K562 (cell line): ENCODE measurements around the gene RGPD8.
"Not testable (repeated sequence)": the region's sequence is repeated elsewhere in the genome, so short reads cannot be mapped to it uniquely, and the experiment has no call there.

Experiments
- CTCF ChIP-seq, 3 experiments: IDR thresholded peaks in 2 of 3; conservative IDR thresholded peaks in 1 of 3; 2 replicates each; pipeline ENCODE4 v1.5.1; 2011 to 2012; ENCODE audit warnings: low read length in 3 of 3, mild to moderate bottlenecking in 3 of 3, control low read depth in 2 of 3, improper control_type of control experiment in 1 of 3, inconsistent platforms in 1 of 3, low read depth in 1 of 3, mixed read lengths in 1 of 3, moderate library complexity in 1 of 3; ENCODE audit not compliant: insufficient read depth in 2 of 3
- DPF2 ChIP-seq: fragments of 450-650 bp; IDR thresholded peaks from 2 replicates; pipeline ENCODE4 v1.6.1; 2016
- E2F5 ChIP-seq: sonication (generic); formaldehyde crosslinking; IDR thresholded peaks from 2 replicates; pipeline ENCODE4 v1.8.0; 2022; ENCODE audit warnings: mild to moderate bottlenecking, missing genetic modification reagents
- EZH2 ChIP-seq: IDR thresholded peaks from 2 replicates; pipeline ENCODE4 v1.6.1; 2012; ENCODE audit warnings: low read depth, mild to moderate bottlenecking, inconsistent platforms, low read length, borderline replicate concordance
- HDAC2 ChIP-seq: fragments of 450-650 bp; IDR thresholded peaks from 2 replicates; pipeline ENCODE4 v1.6.1; 2016; ENCODE audit warnings: mild to moderate bottlenecking
- NR2F6 ChIP-seq: fragments of 450-650 bp; formaldehyde crosslinking; IDR thresholded peaks from 2 replicates; pipeline ENCODE4 v1.4.0; 2020; ENCODE audit warnings: mild to moderate bottlenecking
- RBM17 ChIP-seq: fragments of 200-400 bp; formaldehyde crosslinking; IDR thresholded peaks from 2 replicates; pipeline ENCODE4 v1.6.1; 2017; ENCODE audit warnings: low read depth, mild to moderate bottlenecking, low read length, borderline replicate concordance
- SP2 ChIP-seq: IDR thresholded peaks from 2 replicates; pipeline ENCODE4 v1.6.1; 2011; ENCODE audit warnings: mild to moderate bottlenecking, low read depth, low read length, moderate library complexity; ENCODE audit not compliant: poor library complexity, severe bottlenecking; ENCODE audit errors: extremely low read depth
- TAF1 ChIP-seq: IDR thresholded peaks from 2 replicates; pipeline ENCODE4 v1.6.1; 2011; ENCODE audit warnings: mild to moderate bottlenecking, low read length, moderate library complexity; ENCODE audit not compliant: insufficient read depth, control insufficient read depth, severe bottlenecking; ENCODE audit errors: extremely low read depth
- UBTF ChIP-seq, 2 experiments: IDR thresholded peaks; 2 replicates each; pipeline ENCODE4 v1.6.1; 2012; ENCODE audit warnings: improper control_type of control experiment in 2 of 2, low read depth in 2 of 2, low read length in 2 of 2, borderline replicate concordance in 1 of 2
- ZBTB7A ChIP-seq: IDR thresholded peaks from 2 replicates; pipeline ENCODE4 v1.6.1; 2011; ENCODE audit warnings: low read depth, mild to moderate bottlenecking, low read length, moderate library complexity, borderline replicate concordance; ENCODE audit not compliant: control insufficient read depth
- ZNF24 ChIP-seq: fragments of 450-650 bp; IDR thresholded peaks from 2 replicates; pipeline ENCODE4 v1.6.1; 2016
- ZNF507 ChIP-seq: conservative IDR thresholded peaks from 2 replicates; pipeline ENCODE4 v1.6.1; 2017; ENCODE audit warnings: missing genetic modification characterization, missing compliant biosample characterization
- TF ChIP-seq, protein P1 (sequence below): sonication (generic); formaldehyde crosslinking; IDR thresholded peaks from 2 replicates; pipeline ENCODE4 v1.8.0; 2022; ENCODE audit warnings: mild to moderate bottlenecking, missing genetic modification reagents

GRCh38 chr2:112436993-112437392, 3.5 kb upstream of the RGPD8 start:
- not testable (repeated sequence) for TF ChIP-seq TAF1; UBTF (IDR thresholded peaks at IDR 0.05; ENCODE audit: borderline replicate concordance in 1 of 2, low read depth in 2 of 2, low read length in 2 of 2); ZNF507 (tag); SP2; EZH2; ZBTB7A; E2F5 (CRISPR knock-in tag); DPF2; NR2F6 (CRISPR knock-in tag); RBM17; ZNF24; CTCF (IDR thresholded peaks at IDR 0.05 in 2 of 3, conservative IDR thresholded peaks at IDR 0.05 in 1 of 3; ENCODE audit: insufficient read depth in 2 of 3, low read depth in 1 of 3, low read length in 3 of 3); HDAC2
- TF ChIP-seq, protein P1, sequence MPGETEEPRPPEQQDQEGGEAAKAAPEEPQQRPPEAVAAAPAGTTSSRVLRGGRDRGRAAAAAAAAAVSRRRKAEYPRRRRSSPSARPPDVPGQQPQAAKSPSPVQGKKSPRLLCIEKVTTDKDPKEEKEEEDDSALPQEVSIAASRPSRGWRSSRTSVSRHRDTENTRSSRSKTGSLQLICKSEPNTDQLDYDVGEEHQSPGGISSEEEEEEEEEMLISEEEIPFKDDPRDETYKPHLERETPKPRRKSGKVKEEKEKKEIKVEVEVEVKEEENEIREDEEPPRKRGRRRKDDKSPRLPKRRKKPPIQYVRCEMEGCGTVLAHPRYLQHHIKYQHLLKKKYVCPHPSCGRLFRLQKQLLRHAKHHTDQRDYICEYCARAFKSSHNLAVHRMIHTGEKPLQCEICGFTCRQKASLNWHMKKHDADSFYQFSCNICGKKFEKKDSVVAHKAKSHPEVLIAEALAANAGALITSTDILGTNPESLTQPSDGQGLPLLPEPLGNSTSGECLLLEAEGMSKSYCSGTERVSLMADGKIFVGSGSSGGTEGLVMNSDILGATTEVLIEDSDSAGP (CRISPR knock-in tag) = not testable (repeated sequence)
